NCI-H524 treated with DMSO at 0.1 percent for 48 hours (cell line): ENCODE data around the gene EIF4E3.

Experiments used
- DNase-seq: peaks from one replicate; lab custom pipeline; 2025; lab: John Stamatoyannopoulos, UW

The EIF4E3 gene

DNA sequence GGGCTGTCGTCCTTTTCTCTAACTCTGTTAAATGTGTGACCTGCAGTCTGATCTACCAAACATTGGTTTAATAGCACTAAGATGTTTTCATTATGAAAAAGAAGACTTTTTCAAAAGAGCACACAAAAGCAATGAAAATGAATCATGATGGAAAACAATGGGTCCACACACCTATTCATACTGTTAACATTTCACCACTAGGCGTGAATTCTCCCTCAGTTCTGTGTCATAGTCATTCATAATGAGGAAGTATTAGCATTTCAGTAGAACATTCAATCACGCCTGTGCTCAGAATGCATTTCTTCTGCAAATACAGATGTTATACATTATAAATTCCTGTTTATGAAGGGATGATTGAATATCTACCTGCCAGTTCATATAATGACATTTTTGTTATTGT lies 35.9 kb downstream of the EIF4E3 start:
- no peak for DNase-seq

DNA sequence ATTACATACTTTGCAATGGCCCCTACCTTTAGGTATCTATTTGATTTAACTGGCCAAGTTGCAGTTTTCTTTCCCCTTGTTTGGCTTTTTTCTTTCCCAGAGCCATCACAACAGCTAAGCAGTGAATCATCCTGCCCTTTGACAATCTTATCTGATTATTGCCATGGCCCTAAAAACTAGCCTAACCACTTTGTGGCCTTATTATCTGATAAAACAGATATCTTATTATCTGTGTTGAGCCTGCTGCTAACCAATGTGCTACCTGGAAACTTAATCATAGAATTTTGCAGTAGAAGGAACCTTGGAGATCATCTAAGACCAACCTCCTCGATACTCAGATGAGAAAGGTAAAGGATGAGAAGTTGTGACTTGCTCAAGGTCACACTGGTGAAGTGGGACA lies 37.1 kb downstream of the EIF4E3 start:
- no peak for DNase-seq

- DNase-seq = no peak
Measured at GRCh38 chr3:71685686-71686085, 39.5 kb downstream of the EIF4E3 start.

DNA sequence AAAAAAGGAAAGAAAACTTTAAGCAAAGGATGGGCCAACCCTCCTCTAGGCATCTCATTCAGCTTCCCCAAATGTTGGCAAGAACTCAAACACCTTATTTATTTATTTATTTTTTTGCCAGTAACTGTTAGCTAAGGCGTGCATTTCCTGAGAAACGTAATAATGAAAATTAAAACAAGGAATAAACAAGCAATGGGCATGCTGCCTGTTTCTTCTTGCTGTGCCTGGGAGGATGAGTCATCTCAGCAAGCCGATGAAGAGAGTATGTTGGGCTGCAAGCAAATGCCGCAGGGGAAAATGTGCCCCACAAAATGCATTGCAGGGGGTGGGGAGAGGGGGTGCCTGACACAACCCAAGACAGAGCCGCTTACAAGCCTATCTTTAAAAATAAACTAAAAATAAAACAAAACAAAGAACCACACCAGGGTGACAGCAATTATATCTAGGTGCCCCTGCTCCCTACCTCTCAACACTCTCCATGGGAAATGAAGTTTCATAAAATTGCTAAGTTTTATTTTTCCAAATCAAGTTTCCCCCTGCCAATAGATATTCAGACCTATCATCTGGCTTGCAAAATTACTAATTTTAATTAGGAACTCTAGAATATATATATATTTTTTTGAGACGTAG lies 40.3 kb downstream of the EIF4E3 start:
- no peak for DNase-seq

- DNase-seq = no peak
Measured at GRCh38 chr3:71684046-71684756, 41.0 kb downstream of the EIF4E3 start.

- no peak for DNase-seq
Measured at GRCh38 chr3:71681224-71681668, 44.0 kb downstream of the EIF4E3 start.

- DNase-seq = no peak
Measured at GRCh38 chr3:71680603-71681002, 44.6 kb downstream of the EIF4E3 start.

- DNase-seq = no peak
Measured at GRCh38 chr3:71676931-71677330, 48.3 kb downstream of the EIF4E3 start.

GRCh38 chr3:71673486-71673885 lies 51.7 kb downstream of the EIF4E3 start:
- no peak for DNase-seq

DNA sequence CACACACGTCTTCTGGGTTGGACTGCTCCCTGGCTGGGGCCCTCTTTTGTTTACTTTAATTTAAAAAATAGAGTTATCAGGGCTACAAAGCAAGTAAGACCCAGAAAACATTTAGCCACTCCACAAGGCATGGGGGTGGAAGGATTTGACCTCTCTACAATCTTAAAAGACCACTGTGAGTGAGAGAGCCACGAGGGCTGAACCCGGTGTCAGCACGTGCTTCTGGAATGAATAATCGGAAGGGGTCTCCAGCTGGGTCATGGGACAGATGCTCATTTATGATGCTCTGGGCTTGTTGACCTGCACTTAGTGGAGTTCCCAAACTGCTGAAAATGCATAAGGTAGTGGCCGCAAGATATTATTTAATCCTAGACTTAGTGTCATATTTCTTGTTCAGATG lies 52.4 kb downstream of the EIF4E3 start:
- DNase-seq = no peak

GRCh38 chr3:71672340-71672739 lies 52.9 kb downstream of the EIF4E3 start:
- DNase-seq = no peak

GRCh38 chr3:71671216-71671845 lies 53.9 kb downstream of the EIF4E3 start:
- no peak for DNase-seq

DNA sequence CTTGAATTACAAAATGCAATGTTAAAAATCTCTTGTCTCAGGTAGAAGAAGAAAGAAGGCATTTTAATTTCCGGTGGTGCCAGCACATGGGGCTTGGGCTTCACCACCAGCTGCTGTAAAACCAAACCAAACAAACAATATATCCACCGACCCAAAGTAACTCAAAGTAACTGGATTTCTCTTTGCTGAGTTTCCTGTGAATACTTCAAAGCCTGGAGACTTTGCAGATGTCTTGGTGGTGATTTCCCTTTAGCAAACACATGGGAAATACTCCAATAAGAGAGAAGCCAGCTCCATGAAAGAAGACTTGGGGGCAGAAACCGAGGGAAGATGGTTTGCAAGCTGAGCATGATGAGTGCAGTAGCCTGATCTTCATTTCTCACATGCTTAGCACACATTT lies 62.6 kb downstream of the EIF4E3 start:
- no peak for DNase-seq

- no peak for DNase-seq
Measured at GRCh38 chr3:71662056-71662455, 63.1 kb downstream of the EIF4E3 start.

DNA sequence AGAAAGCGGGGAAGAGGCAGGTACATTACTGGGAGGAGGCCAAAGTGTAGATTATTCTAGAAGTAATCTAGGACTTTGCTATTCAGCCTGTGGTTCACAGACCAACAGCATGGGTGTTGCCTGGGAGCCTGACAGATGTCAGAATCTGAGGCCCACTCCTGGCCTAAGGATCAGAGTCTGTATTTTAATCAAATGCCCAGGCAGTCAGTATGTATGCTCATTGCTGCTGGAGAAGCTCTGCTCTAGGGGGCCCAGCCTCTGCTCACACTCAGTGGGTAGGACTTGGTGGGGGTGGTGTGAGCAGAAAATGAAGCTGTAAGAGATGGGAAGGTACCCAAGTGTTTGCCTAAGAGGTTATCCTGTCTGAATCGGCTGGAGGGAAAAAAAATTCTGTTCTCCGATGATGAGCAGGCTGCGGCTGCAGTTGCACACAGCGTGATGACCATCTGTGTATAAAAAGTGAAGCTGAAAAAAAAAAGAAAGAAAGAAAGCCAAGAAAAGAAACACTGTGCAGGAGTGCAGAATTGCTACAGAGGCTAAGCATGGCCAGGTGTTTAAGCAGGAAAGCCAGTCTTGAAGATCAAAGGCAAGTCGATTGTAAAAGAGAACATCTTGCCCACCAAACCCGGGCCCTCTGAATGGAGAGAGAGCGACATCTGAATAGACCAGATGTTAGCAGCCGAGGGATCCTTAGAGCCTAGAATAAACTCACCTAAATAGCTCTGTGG lies 65.2 kb downstream of the EIF4E3 start:
- DNase-seq = no peak

- no peak for DNase-seq
Measured at GRCh38 chr3:71657831-71658530, 67.2 kb downstream of the EIF4E3 start.

DNA sequence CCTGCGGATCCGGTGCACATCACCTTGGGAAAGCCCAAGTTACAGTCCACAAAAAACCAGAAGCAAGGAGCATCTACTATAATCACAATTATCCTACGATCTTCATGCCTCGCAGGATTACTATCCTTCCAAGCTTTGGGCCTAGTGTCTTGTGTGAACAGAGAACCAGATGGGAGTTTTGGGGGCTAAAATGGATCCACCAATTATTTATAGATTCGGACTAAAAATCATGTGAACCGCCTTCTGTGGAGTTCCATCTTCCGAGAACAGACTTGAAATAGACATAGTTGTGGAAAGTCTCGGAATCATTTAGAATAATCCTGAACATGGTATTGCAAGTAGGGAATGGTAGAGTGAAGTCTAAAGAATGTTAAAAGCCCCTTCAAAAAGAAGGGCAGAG lies 70.1 kb downstream of the EIF4E3 start:
- DNase-seq = no peak

GRCh38 chr3:71653414-71653807 lies 71.8 kb downstream of the EIF4E3 start:
- DNase-seq = no peak

GRCh38 chr3:71652781-71653413 lies 72.3 kb downstream of the EIF4E3 start:
- peak; percentile 24 for DNase-seq

DNA sequence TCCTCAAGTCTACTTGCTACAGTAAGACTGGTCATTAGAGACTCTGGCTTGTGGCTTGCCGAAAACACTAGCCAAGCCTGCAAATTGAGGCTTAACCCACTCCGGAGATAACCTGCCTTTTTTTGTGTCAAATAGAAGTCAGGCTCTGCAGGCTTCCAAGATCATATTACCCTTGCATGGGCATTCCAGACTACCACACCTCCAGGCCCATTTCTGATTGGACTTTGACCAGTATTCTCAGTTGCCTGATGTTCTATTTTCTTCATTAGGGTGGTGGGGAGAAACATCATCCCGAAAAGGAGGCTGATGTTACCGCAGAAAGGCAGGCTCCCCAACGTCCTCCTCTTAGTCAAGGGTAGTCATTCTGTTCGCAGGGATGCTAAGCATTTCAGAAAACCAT lies 73.6 kb downstream of the EIF4E3 start:
- DNase-seq = no peak

DNA sequence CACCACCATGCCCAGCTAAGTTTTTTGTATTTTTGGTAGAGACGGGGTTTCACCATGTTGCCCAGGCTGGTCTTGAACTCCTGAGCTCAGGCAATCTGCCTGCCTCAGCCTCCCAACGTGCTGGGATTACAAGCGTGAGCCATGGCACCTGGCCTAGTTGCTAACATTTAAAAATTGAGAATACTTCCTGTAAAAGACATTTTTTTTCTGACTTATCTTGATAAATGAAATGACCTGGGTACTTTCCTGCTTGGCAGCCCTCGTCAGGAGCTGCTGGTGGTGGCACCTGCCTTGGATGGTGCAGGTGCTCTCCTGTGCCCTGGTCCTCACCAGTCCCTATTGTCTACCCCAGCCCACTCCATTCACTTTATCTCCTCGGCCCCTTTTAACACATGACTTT lies 74.8 kb downstream of the EIF4E3 start:
- DNase-seq = no peak

DNA sequence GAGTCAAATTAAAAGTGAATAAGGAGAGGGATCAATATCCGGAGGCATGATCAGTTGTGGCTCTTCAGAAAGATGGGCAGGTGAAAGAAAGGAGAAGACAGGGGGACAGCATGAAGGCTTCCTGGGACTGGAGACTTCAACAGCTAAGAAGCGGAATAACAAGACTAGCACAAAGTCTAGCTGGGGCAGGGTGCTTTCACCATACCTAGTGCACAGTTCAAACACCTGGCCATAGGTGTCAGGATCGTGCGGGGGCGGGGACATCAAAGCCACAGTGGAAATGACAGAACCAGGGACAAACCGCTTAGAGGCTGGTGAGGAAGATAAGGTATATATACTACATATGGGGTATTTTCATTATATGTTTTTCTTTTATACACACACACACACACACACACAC lies 75.4 kb downstream of the EIF4E3 start:
- no peak for DNase-seq
